Stomach (tissue), 4 donors: ENCODE data around the gene KCNQ5.

ENCODE experiments used
- CTCF ChIP-seq, 7 experiments: fragments of 450-650 bp in 4 of 7; fragments of 200-600 bp in 3 of 7; sonication (generic) in 3 of 7; IDR thresholded peaks; one replicate each; pipeline ENCODE4 v1.5.1; 2016 to 2019; ENCODE audit warnings: antibody characterized with exemption in 7 of 7, control low read depth in 2 of 7, mild to moderate bottlenecking in 1 of 7
- POLR2AphosphoS5 ChIP-seq, 3 donors: sonication (generic); formaldehyde crosslinking; IDR thresholded peaks; one replicate each; pipeline ENCODE4 v1.6.1; 2016; ENCODE audit warnings: antibody characterized with exemption in 3 of 3

GRCh38 chr6:72916298-72916697 is 294.4 kb downstream of the KCNQ5 start:
- no peak for TF ChIP-seq CTCF (IDR thresholded peaks at IDR 0.05)
- no peak for TF ChIP-seq POLR2AphosphoS5 (IDR thresholded peaks at IDR 0.05)
